Activated effector memory CD4-positive, alpha-beta T cell treated with anti-CD3 and anti-CD28 coated beads, Interleukin-2, amount 50 U/mL, for 16 hours (primary cell): Measurements from ENCODE around the gene LRRC15.

Experiments
- DNase-seq: peaks from one replicate; pipeline ENCODE4 v3.0.0-alpha.2; 2020

The LRRC15 gene

GRCh38 chr3:194384156-194384555 lies 14.6 kb upstream of the LRRC15 start:
- no peak for DNase-seq

GRCh38 chr3:194383276-194383940 lies 13.9 kb upstream of the LRRC15 start:
- DNase-seq, result no peak

GRCh38 chr3:194382892-194383223 lies 13.3 kb upstream of the LRRC15 start:
- no peak for DNase-seq

- peak; percentile 41 for DNase-seq
Observed at GRCh38 chr3:194382196-194382891, 12.8 kb upstream of the LRRC15 start.

GRCh38 chr3:194381460-194381875 lies 11.9 kb upstream of the LRRC15 start:
- DNase-seq, result peak; percentile 16

GRCh38 chr3:194380326-194380725 lies 10.8 kb upstream of the LRRC15 start:
- peak; percentile 36 for DNase-seq

GRCh38 chr3:194379651-194380050 lies 10.1 kb upstream of the LRRC15 start:
- no peak for DNase-seq

- DNase-seq, result no peak
Observed at GRCh38 chr3:194379231-194379630, 9.7 kb upstream of the LRRC15 start.

- no peak for DNase-seq
Observed at GRCh38 chr3:194377708-194378107, 8.2 kb upstream of the LRRC15 start.

- no peak for DNase-seq
Observed at GRCh38 chr3:194376241-194376560, 6.7 kb upstream of the LRRC15 start.

GRCh38 chr3:194375473-194376240 lies 6.1 kb upstream of the LRRC15 start:
- no peak for DNase-seq

- no peak for DNase-seq
Observed at GRCh38 chr3:194374935-194375334, 5.4 kb upstream of the LRRC15 start.

GRCh38 chr3:194373899-194374298 lies 4.4 kb upstream of the LRRC15 start:
- no peak for DNase-seq

- DNase-seq, result no peak
Observed at GRCh38 chr3:194373028-194373427, 3.5 kb upstream of the LRRC15 start.

GRCh38 chr3:194370753-194371152 lies 1.2 kb upstream of the LRRC15 start:
- DNase-seq, result no peak

GRCh38 chr3:194368918-194369317 lies 625 bp downstream of the LRRC15 start:
- DNase-seq, result no peak

GRCh38 chr3:194367992-194368841 lies 1.3 kb downstream of the LRRC15 start:
- no peak for DNase-seq

GRCh38 chr3:194365978-194366490 lies 3.5 kb downstream of the LRRC15 start:
- no peak for DNase-seq

- no peak for DNase-seq
Observed at GRCh38 chr3:194365526-194365925, 4.0 kb downstream of the LRRC15 start.

- no peak for DNase-seq
Observed at GRCh38 chr3:194364652-194365434, 4.7 kb downstream of the LRRC15 start.

- DNase-seq, result no peak
Observed at GRCh38 chr3:194364314-194364651, 5.3 kb downstream of the LRRC15 start.

- DNase-seq, result no peak
Observed at GRCh38 chr3:194360568-194360967, 9.0 kb downstream of the LRRC15 start.
